GM19099 (cell line): ENCODE measurements around the gene MAJIN.

Experiments
- POLR2A ChIP-seq: IDR thresholded peaks from 3 replicates; pipeline ENCODE4 v1.6.1; 2011; ENCODE audit warnings: low read depth; ENCODE audit not compliant: insufficient read length; ENCODE audit errors: extremely low read depth

Gene MAJIN

DNA sequence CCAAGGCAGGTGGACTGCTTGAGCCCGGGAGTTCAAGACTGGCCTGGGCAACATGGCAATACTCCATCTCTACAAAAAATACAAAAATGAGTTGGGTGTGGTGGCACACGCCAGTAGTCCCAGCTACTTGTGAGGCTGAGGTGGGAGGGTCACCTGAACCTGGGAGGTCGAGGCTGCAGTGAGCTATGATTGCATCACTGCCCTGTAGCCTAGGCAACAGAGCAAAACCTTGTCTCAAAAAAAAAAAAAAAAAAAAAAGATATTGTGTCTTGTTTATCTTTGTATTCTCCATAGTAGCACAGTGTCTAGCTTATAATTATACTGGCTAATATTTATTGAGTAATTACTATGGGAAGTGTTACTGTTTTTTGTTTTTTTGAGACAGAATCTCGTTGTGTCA, 20.4 kb downstream of the MAJIN start:
- TF ChIP-seq POLR2A, result no peak

DNA sequence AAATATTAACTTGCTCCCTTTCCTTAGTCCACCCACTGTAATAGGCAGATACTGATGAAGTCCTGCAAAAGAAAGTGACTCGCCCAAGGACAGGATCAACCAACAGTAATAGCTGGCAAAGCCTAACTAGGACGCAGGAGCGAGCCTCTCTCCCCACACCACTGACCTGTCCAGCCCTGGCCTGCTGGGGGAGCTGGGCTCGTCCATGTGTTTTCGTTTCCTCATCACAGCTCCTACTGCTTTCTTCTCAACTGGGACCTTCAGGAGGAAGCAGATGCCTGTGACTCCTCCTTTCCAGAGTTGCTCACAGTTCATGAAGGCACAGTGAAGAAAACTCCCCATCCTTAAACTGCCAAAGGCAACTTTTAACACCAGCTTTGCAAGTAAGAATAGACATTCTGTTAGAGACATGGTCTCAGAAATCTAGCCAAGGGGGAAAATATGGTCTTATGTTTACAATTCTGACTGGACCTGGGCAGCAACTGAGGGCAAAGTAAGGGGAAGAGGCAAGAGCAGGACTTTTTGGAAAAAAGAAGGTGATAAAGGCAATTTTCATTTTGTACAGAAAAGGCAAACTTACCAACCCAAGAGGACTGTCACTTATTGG, 24.6 kb downstream of the MAJIN start:
- no peak for TF ChIP-seq POLR2A

DNA sequence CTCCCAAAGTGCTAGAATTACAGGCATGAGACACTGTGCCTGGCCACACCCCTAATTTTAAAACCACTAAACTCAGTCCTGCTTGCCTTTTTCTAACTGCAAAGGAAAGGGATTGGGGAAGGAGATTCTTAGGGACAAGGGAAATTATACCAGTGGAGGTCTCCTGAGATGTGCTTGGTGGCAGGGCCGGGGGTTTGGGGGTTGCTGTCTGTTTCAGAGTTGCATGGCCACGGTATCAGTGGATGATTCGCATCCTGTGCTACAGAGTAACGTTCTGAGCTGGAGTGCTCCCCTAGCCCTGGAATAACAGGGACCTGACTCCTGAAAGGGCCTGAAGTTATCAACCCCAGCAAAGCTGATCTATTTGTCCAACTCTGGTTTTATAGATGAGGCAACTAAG, 35.4 kb downstream of the MAJIN start:
- TF ChIP-seq POLR2A, result no peak

DNA sequence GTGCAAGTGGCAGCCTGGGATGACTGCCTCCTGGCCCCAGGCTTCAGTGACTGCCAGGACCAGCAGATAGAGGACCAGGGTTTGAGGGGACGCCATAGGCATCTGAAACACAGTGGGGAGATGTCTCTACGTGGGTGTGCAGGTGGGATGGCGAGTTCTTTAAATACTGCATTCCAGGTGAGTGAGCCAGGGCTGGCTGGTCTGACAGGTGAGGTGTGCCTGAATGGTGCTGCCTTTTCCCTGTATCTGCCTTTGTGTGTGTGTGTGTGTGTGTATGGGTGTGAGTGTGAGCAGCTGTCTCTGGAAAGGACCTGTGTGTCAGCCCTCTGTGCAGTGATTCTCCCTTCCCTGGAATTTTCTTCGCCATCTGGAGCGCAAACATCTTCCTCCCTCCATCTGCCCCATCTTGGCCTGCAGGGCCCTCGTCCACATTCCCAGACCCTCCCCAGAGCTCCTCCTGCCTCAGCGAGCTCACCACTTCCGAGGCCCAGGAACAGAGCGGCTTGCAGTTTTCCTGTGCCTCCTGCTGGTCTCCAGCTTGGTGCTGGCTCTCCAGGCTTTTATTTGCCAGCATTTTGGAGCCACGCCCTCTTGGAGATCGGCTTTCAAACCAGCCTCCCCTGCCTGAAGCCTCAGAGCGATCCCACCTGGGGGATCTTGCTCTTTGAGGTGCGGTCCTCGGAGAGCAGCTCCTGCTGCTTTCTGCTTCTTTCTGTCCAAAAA, 36.4 kb downstream of the MAJIN start, which contains the start of gene GPHA2:
Gene GPHA2 (minus strand): TSS at position 535 of the 723 bp plus-strand sequence. CDS start 433 bp downstream, at position 102.
- no peak for TF ChIP-seq POLR2A

DNA sequence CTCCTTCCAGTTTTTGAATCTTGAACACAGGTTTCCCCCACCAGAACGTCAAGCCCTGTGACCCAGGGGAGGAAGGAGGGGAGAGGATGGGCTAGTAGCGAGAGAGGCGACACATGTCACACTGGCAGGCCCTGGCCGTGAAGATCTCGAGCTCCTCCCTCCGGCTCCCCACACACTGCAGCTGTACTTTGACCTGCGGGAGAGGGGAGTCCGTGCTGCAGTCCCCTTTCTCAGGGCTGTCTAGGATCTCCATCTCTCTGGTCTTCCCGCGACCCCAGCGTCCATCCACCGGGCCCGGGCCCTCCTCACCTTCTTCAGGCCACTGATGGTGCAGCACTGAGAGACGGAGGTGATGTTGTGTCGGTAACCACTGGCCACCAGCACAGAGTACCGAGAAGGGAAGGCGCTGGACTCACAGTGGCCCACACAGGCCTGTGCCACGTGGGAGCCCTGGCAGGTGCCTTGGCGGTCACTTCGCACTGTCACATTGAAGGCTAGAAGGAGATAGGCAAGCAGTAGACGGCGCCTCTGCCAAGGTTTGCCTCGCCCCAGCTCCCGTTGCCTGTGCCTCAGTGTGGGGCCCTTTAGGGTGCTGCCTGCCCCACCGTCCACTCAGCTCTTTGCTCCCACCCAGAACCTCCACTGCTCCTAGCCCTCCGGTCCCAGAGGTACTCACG, 37.1 kb downstream of the MAJIN start:
- TF ChIP-seq POLR2A, result no peak

DNA sequence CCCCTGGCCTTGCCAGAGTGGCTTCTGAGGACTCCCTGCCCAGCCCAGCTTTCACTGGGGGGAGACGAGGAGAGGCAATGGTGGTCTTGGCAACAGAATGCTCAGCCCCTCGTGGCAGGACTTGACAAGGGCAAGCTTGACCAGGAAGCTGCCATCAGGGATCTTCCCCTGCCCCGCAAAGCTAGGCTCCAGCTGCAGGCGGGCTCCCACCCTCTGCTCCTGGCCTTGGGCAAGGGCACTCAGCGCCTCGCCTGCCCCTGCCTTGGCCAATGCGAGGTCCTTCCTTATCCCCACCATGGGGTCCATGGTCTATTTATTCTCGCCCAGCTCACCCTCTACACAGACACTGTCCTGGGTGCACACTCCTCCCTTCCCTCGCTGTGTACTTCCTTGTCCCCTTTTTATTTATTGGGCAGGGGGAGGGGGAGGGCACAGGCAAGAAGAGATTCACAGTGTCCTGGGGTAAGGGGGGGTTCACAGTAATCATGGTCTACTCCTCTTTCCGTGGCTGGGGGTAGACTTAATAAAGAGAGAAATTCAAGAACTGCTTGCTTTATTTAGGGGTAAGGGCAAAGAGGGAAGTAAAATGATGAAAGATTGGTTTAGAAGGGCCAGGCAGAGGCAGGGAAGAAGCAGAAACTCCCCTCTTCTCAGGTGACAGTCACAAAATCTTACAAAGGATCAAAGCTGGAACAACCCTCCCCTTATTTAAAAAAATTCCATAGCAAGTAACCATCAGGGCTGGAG, 37.8 kb downstream of the MAJIN start:
- no peak for TF ChIP-seq POLR2A

DNA sequence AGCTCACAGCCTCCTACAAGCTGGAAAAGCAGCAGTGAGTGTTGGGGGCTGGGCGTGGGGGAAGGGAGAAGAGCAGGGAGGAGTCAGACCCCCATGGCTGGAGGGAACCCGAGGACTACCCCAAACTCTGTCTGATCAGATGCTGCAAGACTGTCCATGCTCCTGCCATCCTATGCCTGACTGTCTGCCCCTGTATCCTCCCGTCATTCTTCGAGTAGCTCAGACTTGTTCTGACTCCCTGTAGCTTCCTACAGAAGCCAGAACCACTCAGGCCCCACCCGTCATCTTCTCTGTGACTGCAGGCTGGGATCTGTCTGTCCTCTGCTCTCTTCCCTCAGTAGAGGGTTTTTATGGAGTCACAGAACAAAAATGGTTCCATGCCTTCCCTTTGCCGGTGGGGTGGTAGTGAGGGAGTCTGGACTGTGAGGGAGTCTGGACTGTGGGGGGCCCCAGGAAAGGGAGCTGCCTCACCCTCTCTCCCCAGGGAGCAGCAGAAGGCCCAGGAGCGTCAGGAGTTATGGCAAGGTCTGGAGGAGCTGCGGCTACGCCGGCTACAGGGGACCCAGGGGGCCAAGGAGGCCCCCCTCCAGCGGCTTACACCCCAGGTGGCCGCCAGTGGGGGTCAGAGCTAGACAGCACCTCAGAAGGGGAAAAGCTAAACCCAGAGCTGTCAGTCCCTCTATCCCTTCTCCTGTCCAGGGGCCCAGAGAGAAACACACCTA, 38.5 kb downstream of the MAJIN start:
- no peak for TF ChIP-seq POLR2A

DNA sequence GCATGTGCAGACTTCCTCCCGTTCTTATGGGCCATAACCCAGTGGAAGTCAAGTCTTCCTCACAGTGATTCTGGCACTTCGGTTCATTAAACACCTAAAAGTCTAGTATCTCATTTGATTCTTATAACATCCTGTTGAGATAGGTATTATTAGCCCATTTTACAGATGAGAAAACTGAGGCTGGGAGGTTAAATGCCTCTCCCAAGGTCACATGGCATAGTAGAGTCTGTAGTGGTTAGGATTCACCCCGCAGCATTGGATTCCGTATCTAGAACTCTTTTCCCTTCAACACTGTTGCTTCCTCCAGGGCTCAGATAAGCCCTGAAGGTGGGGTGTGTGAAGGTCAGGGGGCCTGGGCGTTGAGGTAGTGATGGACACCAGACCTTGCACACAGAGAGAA, 39.6 kb downstream of the MAJIN start:
- no peak for TF ChIP-seq POLR2A

DNA sequence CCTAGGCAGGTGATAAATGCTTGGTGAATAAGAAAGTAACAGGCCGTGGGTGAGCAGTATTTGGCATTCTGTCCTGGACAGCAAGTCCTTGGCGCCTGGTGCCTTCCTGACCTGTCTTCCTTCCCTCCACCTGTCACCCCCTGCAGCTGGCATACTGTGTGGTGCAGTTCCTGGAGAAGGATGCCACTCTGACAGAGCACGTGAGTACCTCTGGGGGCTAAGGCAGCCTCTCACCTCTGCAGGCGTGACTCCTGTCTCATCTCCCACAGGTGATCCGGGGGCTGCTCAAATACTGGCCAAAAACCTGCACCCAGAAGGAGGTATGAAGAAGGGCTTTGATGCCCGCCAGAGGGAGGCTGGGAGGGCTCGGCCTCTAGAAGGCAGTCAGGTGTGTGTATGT, 40.6 kb downstream of the MAJIN start:
- no peak for TF ChIP-seq POLR2A

DNA sequence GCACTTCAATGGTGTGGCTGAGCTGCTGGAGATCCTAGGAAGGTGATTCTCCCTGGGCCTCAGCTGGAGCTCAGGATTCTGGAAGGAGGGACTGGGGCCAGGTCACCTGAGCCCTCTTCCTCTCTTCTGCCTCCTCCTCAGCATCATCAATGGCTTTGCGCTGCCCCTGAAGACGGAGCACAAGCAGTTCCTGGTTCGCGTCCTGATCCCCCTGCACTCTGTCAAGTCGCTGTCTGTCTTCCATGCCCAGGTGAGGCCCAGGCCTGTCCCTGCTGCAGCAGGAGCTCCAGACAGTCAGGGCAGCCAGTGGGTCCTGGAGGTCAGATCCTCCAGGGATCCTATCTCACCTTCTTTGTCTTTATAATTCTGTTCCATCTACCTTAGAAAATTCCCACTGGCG, 41.6 kb downstream of the MAJIN start:
- no peak for TF ChIP-seq POLR2A

DNA sequence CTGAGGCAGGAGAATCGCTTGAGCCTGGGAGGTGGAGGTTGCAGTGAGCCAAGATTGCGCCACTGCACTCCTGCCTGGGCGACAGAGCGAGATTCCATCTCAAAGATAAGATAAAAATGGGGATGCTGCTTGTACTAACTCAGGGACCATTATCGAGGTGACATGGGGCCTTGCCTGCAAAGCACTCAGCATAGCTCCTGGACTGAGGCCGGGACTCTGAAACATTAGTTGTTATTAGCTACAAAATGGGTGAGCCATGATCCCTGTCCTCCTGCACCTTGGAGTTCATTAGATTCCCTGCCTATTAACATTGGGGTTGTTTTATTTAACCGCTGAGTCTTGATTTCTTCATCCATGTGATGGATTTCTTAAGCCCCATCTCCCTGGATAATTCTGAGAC, 42.3 kb downstream of the MAJIN start:
- no peak for TF ChIP-seq POLR2A

DNA sequence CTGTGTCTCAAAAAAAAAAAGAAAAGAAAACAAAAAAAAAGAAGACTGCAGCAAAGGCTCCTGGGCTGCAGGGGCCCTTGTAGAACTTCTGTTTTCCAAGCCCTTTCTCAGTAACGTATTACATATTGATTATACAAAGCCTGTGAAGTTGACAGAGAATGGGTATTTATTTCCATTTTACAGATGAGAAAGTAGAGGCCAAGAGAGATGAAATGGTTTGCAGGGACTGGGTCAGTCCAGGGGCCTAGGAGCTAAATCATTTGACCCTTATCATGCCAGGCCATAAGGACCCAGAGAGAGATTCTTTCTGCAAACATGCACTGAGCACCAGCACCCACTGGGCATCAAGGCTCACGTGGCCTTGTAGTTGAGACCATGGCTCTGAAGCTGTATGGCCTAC, 43.0 kb downstream of the MAJIN start:
- TF ChIP-seq POLR2A, result no peak

DNA sequence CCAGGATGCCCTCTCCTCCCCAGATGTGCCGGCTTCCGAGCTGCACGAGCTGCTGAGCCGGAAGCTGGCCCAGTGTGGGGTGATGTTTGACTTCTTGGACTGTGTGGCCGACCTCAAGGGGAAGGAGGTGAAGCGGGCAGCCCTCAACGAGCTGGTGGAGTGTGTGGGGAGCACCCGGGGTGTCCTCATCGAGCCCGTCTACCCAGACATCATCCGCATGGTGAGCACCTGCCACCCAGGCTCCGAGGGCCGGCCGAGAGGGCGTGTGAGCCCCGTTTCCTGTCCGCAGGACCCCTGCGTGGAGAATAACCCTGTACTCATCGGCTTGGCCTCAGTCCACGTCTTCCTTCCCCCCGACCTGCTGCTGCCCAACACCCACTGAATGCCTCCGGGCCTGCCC, 45.2 kb downstream of the MAJIN start:
- no peak for TF ChIP-seq POLR2A

DNA sequence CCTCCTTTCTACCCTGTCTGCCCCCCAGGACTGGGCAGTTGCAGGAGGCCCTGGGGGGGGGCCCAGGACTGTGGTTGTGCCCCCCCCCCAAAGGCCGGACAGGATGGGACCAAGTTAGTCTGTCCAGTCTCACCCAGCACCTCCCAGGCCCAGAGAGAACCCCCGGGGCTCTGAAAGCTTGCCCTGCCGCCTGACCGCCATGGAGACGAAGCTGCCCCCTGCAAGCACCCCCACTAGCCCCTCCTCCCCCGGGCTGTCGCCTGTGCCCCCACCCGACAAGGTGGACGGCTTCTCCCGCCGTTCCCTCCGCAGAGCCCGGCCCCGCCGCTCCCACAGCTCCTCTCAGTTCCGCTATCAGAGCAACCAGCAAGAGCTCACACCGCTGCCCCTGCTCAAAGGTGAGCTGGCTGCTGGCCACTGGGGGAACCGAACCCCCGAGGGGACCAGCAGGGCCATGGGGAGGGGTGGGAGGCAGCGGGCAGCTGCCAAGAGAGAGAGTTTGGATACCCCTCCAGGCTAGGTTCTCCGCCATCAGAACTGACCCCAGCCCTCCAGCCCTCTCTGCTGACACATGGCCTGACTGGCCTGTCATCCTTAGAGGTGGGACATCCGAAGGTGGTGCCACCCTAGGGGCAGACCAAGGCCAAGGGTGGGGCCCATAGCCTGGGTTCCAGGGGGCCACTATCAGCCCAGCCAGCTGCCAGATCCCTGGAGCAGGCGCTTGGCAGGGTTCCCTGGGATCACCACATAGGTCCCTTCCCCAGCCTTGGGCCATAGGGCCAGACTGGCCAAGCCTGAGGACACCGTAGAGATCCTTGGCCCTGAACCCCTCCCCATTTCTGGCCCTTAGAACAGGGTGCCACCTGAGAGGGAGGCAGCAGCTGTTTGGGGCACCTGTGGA, 46.1 kb downstream of the MAJIN start:
- TF ChIP-seq POLR2A, result no peak

DNA sequence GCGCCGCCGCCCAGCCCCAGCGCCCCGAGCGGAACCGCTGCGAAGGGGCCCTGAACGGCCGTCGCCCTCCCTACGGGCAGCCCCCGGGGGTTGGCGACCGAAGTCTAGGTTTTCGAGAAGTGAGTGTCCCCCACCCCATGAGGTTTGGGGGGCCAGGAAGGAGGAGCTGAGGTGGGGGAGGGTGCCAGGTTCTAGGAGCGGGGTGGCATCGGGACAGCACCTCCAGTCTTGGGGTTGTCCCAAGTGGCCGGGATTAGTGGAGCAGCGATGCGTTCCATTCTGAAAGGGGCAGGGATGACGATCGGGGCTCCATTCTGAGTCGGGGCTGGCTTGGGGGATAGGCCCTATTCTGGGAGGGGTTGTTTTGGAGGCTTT, 47.0 kb downstream of the MAJIN start:
- TF ChIP-seq POLR2A, result no peak
